GM19023 (cell line): ENCODE results near the gene GJA4.
"Not testable (repeated sequence)": the region's sequence is repeated elsewhere in the genome, so short reads cannot be mapped to it uniquely, and the experiment has no call there.

Source experiments
- ATAC-seq: cut with Tn5 transposase; IDR thresholded peaks from one replicate; pipeline ENCODE4 v1.9.1; 2021; ENCODE audit warnings: mild to moderate bottlenecking, moderate library complexity; ENCODE audit not compliant: unreplicated experiment

GJA4 gene

DNA sequence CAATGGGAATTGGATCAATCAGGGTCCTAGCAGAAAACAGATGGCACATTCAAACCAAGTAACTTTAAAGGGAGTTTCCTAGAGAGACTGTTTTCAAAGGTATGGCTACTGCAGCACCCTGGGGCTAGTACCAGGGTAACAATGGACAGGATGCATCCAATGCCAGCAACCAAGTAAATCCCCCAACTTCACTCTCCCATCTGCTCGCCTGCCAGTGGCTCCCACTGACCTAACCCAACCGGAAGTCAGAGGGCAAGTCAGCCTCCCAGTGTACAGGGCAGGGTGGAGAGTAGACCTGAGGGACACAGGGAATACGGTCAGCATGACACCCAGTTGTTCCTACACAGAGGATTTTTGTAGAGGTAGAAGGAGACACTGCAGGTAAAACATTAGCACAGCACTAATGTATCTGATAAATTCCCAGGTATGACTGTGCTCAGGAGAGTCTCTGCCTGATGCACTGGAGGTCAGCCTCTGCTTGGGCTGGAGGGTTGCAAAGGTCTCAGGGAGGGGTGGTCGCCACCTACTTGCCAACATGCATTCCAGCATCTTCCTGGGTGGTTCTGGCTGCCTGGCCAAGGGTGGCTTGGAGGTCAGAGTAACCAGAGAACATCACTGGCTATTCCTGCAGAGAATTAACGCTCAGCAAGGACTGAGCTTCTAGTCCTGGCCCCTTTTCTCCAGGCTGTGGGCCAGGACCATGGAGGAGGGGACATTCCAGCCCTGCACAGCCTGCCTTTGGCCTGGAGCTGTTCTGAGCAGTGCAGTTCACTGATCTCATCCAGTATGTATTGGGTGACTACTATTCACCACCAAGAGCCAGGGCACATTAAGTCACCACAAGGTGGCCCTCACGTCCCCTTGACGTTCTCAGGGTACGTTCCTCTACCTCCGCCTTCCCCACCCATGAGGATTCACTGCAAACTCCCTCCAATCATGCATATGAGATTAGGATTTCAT lies 5.1 kb upstream of the GJA4 start:
- ATAC-seq, result no peak

DNA sequence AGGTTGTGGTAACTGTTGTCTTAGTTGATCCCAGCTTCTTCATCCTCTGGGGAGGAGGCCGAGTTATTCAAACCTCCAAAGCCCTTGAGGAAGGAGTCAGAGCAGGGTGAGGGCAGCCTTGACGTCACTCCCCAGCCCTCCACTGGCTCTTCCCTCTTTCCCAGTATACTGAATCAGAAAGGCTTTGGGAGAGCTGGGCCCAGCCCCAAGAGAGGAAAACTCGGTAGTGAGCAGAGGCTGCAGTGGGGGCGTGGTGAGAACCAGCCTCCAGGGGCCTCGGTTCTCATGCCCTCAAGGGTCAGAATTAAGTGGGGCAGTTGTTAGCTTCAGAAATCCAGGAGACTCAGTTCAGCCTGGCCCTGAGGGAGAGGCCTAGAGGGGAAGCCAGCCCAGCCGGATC lies 1.8 kb upstream of the GJA4 start:
- no peak for ATAC-seq

- ATAC-seq, result no peak
Measured at GRCh38 chr1:34792424-34792823, 375 bp upstream of the GJA4 start.

DNA sequence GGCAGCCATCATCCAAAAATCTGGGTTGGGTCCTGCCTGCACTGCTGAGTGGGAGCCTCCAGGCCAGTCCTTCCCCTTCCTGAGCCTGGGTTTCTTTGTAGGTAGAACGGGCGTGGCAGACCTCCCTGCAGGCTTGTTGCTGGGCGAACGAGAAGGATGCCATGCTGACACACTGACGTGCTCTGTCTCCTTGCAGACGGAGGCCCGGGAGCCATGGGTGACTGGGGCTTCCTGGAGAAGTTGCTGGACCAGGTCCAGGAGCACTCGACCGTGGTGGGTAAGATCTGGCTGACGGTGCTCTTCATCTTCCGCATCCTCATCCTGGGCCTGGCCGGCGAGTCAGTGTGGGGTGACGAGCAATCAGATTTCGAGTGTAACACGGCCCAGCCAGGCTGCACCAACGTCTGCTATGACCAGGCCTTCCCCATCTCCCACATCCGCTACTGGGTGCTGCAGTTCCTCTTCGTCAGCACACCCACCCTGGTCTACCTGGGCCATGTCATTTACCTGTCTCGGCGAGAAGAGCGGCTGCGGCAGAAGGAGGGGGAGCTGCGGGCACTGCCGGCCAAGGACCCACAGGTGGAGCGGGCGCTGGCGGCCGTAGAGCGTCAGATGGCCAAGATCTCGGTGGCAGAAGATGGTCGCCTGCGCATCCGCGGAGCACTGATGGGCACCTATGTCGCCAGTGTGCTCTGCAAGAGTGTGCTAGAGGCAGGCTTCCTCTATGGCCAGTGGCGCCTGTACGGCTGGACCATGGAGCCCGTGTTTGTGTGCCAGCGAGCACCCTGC lies 1.4 kb downstream of the GJA4 start:
- no peak for ATAC-seq

- no peak for ATAC-seq
Measured at GRCh38 chr1:34794790-34795180, 2.0 kb downstream of the GJA4 start.

DNA sequence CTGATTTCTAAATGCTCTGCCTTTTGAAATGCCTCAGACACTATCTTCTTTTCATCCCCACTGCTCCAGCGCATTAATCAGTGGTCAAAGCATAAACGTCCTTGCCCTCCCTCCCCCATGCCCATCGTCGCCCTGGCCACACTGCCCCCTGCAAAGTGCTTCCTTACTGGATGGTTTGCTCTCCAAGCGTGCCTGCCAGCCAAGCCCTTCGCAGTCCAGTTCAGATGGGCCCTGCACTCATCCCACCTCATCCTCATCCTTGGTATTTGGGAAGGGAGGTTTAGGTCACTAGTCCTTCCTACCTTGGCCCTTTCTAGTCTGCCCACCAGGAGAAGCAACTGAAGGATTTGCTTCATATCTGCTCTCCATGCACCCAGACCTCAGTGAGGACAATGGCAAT lies 3.1 kb downstream of the GJA4 start:
- ATAC-seq, result no peak

GRCh38 chr1:34796990-34797389 lies 4.2 kb downstream of the GJA4 start:
- ATAC-seq, result no peak

GRCh38 chr1:34800214-34800613 lies 7.4 kb downstream of the GJA4 start:
- no peak for ATAC-seq

GRCh38 chr1:34803770-34804169 lies 11.0 kb downstream of the GJA4 start:
- no peak for ATAC-seq

DNA sequence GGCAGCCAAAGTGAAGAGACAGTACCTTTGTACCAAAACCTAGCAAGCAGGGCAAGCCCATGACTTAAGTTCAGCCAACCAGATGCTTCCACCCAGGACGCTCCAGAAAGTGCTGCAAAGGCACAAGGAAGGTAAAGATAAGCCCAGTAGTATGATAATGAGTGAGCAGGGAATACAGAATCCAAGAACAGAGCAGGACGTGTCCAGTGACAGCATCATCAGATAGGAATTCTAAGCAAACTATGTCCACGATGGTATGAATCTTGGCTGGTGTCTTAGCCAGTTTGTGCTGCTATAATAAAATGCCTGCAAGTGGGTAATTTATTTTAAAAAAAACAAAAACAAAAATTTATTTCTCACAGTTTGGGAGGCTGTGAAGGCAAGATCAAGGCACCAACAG lies 13.6 kb downstream of the GJA4 start:
- no peak for ATAC-seq

GRCh38 chr1:34808051-34808810 lies 15.4 kb downstream of the GJA4 start:
- ATAC-seq, result no peak

DNA sequence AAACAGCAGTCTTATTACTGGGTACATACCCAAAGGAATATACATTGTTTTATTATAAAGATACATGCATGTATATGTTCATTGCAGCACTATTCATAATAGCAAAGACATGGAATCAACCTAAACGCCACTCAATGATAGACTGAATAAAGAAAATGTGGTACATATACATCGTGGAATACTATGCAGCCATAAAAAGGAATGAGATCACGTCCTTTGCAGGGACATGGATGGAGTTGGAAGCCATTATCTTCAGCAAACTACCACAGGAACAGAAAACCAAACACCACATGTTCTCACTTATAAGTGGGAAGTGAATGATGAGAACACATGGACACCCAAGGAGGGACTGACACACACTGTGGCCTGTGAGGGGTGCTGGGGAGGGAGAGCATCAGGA lies 18.0 kb downstream of the GJA4 start:
- not testable (repeated sequence) for ATAC-seq

DNA sequence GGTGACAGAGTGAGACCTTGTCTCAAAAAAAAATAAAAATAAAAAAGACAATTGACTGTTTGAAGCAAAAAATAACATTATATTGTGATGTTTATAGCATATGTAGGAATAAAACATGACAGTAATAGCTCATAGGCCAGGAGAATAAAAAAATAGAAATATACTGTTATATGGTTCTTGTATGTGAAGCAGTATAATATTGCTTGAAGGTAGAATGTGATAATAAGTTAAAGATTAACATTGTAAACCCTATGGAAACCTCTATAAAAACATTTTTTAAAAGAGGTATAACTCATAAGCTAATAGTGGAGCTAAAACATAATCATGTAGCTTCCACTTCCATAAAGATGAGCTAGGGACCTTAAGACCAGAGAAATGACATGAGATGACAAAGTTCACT lies 23.5 kb downstream of the GJA4 start:
- no peak for ATAC-seq

- no peak for ATAC-seq
Measured at GRCh38 chr1:34816778-34817177, 24.0 kb downstream of the GJA4 start.

DNA sequence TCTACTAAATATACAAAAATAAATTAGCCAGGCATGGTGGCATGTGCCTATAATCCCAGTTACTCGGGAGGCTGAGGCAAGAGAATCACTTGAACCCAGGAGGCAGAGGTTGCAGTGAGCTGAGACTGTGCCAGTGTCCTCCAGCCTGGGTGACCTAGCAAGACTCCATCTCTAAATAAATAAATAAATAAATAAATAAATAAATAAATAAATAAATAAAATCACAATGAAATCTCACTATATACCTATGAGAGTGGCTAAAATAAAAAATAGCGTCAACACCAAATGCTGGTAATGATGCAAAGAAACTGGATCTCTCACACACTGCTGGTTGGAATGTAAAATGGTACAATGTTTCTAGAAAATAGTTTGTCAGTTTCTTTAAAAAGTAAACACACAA lies 26.1 kb downstream of the GJA4 start:
- not testable (repeated sequence) for ATAC-seq

DNA sequence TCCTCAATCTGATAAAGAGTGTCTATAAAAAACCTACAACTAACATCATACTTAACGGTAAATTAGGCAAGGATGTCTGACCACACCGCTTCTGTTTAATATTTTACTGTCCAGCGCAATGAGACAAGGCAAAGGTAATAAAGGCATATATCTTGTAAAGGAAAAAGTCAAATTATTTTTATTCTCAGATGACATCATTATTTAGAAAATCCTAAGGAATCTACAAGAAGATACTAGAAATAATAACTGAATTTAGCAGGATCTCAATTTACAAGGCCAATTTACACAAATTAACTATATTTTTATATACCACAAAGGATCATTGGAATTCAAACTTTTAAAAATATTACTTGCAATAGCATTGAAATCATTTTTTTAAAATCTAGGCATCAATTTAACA lies 29.4 kb downstream of the GJA4 start:
- no peak for ATAC-seq

- no peak for ATAC-seq
Measured at GRCh38 chr1:34824817-34825454, 32.1 kb downstream of the GJA4 start.

DNA sequence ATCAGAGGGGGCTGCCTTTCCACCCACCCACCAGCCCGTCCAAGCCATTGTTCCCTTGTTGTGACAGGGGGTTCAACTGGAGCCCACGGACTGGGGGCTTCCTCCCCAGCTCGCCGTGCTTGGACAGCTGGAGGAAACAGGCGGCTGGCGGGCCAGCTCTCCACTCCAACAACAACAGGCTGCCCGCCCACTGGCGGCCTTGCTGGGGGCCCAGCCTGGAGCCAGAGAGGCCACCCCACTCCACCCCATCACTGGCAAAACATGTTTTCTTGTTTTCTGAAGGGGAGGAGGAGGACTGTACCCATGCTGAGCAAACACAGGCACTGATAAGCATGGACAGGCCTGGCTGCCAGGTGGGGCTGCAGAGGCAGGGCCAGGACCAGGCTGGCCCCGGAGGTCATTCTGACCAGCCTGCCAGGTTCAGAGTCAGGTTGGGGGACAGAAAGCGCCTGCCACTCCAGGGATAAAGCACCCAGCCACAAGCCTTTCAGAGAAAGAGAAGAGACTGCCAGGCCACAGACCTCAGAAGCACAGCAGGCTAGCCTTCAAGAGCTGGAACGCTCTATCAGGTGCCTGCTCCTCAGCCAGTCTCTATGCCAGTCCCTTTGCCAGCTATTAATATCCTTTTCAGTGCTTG lies 32.8 kb downstream of the GJA4 start:
- ATAC-seq, result no peak

DNA sequence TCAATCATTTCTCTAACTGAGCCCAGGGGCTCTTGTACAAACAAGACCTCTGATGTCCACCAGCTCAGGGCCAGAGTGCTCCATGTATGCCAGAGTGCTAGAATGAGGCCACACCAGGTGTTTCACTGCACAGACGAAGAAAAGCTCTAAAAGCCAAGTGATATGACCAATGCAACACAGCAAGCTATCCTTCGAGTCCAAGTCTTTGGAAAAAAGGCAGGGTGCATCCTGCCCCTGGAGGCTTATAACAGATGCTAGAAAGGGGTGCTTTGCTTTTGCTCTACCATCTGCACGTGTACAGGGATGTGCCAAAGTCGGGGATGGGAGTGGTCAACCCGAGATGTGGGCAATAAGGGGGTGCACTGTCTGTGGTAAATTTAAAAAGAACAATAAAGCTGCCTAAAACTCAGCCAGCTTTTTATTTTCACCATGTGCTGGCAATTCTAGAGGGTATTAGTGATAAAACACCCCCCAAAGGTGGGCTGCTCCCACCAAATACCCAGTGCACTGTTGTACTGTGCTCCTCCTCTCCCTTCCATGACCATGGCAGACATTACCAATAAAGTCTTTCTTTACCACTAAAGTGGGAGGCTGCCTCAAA lies 34.6 kb downstream of the GJA4 start:
- ATAC-seq, result no peak

GRCh38 chr1:34828611-34829010 lies 35.8 kb downstream of the GJA4 start:
- no peak for ATAC-seq
